Heart left ventricle (tissue), 13 donors: ENCODE results near the gene MKLN1.

Experiments used
- CTCF ChIP-seq, 12 donors: fragments of 200-600 bp; sonication (generic) in 4 of 12; IDR thresholded peaks; one replicate each; pipeline versions ENCODE4 v1.5.0 to v1.8.0; 2018 to 2022; ENCODE audit warnings: antibody characterized with exemption in 12 of 12, mild to moderate bottlenecking in 5 of 12
- POLR2A ChIP-seq, 2 donors: fragments of 450-650 bp; IDR thresholded peaks; one replicate each; pipeline ENCODE4 v1.6.1; 2017; ENCODE audit warnings: antibody characterized with exemption in 2 of 2, mild to moderate bottlenecking in 2 of 2, moderate library complexity in 2 of 2
- donor health status: ischemic (EF 13 %, LVEDD 7.1; RV severe dilation, severe dysfunction).
- donor health status: DM: no; HTN: yes; CAD: no.
- donor health status: DM: no; HTN: no; CAD: no.
- donor health status: ischemic (EF 25% LVEDD 6.9; RV normal size, moderate dysfunction).
- donor health status: ischemic (EF 25% LVEDD 5.7; RV mildly dilated, moderate dysfunction).
- donor health status: ischemic (EF 35%, LVEDD 5.7; RV mildly dilated, moderate dysfunction).
- donor health status: nonischemic (EF 11% LVEDD 7.7; RV severe dilation, severe dysfunction).
- donor health status: DM: yes; HTN: yes; CAD: no.
- donor health status: PGD.
- donor health status: ischemic (EF 29% LVEDD 5.4; RV normal size, mild dysfunction).
- donor health status: nonischemic (EF 23%, LVEDD 6.1; RV moderate dilation, normal function).

GRCh38 chr7:131517218-131517923, 189.7 kb downstream of the MKLN1 start:
- TF ChIP-seq CTCF (IDR thresholded peaks at IDR 0.05) (no peak), POLR2A (IDR thresholded peaks at IDR 0.05) (no peak)
